HG03196 (cell line): Measurements from ENCODE around the gene CD96.
A peak's percentile ranks its signal among the peaks of the same experiment; 100 is the strongest.

Experiments used
- ATAC-seq: cut with Tn5 transposase; IDR thresholded peaks from one replicate; pipeline ENCODE4 v1.9.1; 2021; ENCODE audit not compliant: unreplicated experiment

The CD96 gene

GRCh38 chr3:111592936-111593335 lies 50.9 kb downstream of the CD96 start:
- ATAC-seq, result no peak

- ATAC-seq, result no peak
Measured at GRCh38 chr3:111593666-111594065, 51.7 kb downstream of the CD96 start.

GRCh38 chr3:111594205-111594604 lies 52.2 kb downstream of the CD96 start:
- peak; percentile 65 for ATAC-seq

- ATAC-seq, result no peak
Measured at GRCh38 chr3:111594781-111595180, 52.8 kb downstream of the CD96 start.

GRCh38 chr3:111595232-111595631 lies 53.2 kb downstream of the CD96 start, which contains the start of gene ZBED2:
ZBED2 (minus strand) TSS chr3:111595346; CDS start chr3:111594201, 1,145 bp downstream.
- no peak for ATAC-seq

GRCh38 chr3:111596328-111596727 lies 54.3 kb downstream of the CD96 start:
- no peak for ATAC-seq

- no peak for ATAC-seq
Measured at GRCh38 chr3:111598139-111598538, 56.1 kb downstream of the CD96 start.

- no peak for ATAC-seq
Measured at GRCh38 chr3:111598552-111598951, 56.6 kb downstream of the CD96 start.

GRCh38 chr3:111601810-111602209 lies 59.8 kb downstream of the CD96 start:
- ATAC-seq, result no peak

- no peak for ATAC-seq
Measured at GRCh38 chr3:111603679-111604078, 61.7 kb downstream of the CD96 start.

- no peak for ATAC-seq
Measured at GRCh38 chr3:111604119-111604518, 62.1 kb downstream of the CD96 start.

- ATAC-seq, result no peak
Measured at GRCh38 chr3:111605018-111605417, 63.0 kb downstream of the CD96 start.

- no peak for ATAC-seq
Measured at GRCh38 chr3:111605493-111605892, 63.5 kb downstream of the CD96 start.

GRCh38 chr3:111607240-111607920 lies 65.4 kb downstream of the CD96 start:
- no peak for ATAC-seq

GRCh38 chr3:111608383-111608782 lies 66.4 kb downstream of the CD96 start:
- no peak for ATAC-seq

- ATAC-seq, result no peak
Measured at GRCh38 chr3:111609700-111610099, 67.7 kb downstream of the CD96 start.

- peak; percentile 89 for ATAC-seq
Measured at GRCh38 chr3:111610189-111610588, 68.2 kb downstream of the CD96 start.

GRCh38 chr3:111610612-111611054 lies 68.6 kb downstream of the CD96 start:
- no peak for ATAC-seq

GRCh38 chr3:111613294-111613693 lies 71.3 kb downstream of the CD96 start:
- ATAC-seq, result no peak

GRCh38 chr3:111615880-111616279 lies 73.9 kb downstream of the CD96 start:
- no peak for ATAC-seq

GRCh38 chr3:111616417-111617105 lies 74.6 kb downstream of the CD96 start:
- peak; percentile 85 for ATAC-seq

GRCh38 chr3:111617406-111617805 lies 75.4 kb downstream of the CD96 start:
- no peak for ATAC-seq
